GM18517 (cell line): ENCODE results near the gene ASPSCR1.
"Not testable (repeated sequence)": the region's sequence is repeated elsewhere in the genome, so short reads cannot be mapped to it uniquely, and the experiment has no call there.

Experiments used
- ATAC-seq: cut with Tn5 transposase; IDR thresholded peaks from one replicate; pipeline ENCODE4 v1.9.1; 2021; ENCODE audit warnings: mild to moderate bottlenecking, moderate library complexity; ENCODE audit not compliant: unreplicated experiment

ASPSCR1 gene

GRCh38 chr17:82035956-82036633 is 58.7 kb downstream of the ASPSCR1 start:
- ATAC-seq, result no peak

- ATAC-seq, result no peak
Observed at GRCh38 chr17:82036634-82037091, 59.2 kb downstream of the ASPSCR1 start.

- ATAC-seq, result peak; percentile 81
Observed at GRCh38 chr17:82037092-82037888, 59.9 kb downstream of the ASPSCR1 start, which contains the start of gene DCXR. Gene DCXR (minus strand): TSS chr17:82037697. CDS start chr17:82037682, 15 bp downstream.

GRCh38 chr17:82037889-82038195 is 60.4 kb downstream of the ASPSCR1 start:
- no peak for ATAC-seq

GRCh38 chr17:82038796-82039409 is 61.5 kb downstream of the ASPSCR1 start:
- ATAC-seq, result not testable (repeated sequence)

- ATAC-seq, result no peak
Observed at GRCh38 chr17:82039695-82040299, 62.4 kb downstream of the ASPSCR1 start.

- ATAC-seq, result no peak
Observed at GRCh38 chr17:82041144-82041814, 63.9 kb downstream of the ASPSCR1 start.

GRCh38 chr17:82042649-82043048 is 65.2 kb downstream of the ASPSCR1 start:
- no peak for ATAC-seq

GRCh38 chr17:82043507-82043906 is 66.1 kb downstream of the ASPSCR1 start:
- no peak for ATAC-seq

GRCh38 chr17:82045936-82046484 is 68.6 kb downstream of the ASPSCR1 start:
- ATAC-seq, result no peak

GRCh38 chr17:82046903-82047302 is 69.5 kb downstream of the ASPSCR1 start:
- no peak for ATAC-seq

GRCh38 chr17:82047379-82047778 is 70.0 kb downstream of the ASPSCR1 start:
- no peak for ATAC-seq

- no peak for ATAC-seq
Observed at GRCh38 chr17:82047914-82048570, 70.6 kb downstream of the ASPSCR1 start.

GRCh38 chr17:82048571-82048971 is 71.1 kb downstream of the ASPSCR1 start:
- ATAC-seq, result no peak

GRCh38 chr17:82049106-82049505 is 71.7 kb downstream of the ASPSCR1 start:
- no peak for ATAC-seq

GRCh38 chr17:82049521-82049971 is 72.1 kb downstream of the ASPSCR1 start:
- no peak for ATAC-seq

- no peak for ATAC-seq
Observed at GRCh38 chr17:82050152-82050760, 72.8 kb downstream of the ASPSCR1 start.

- ATAC-seq, result no peak
Observed at GRCh38 chr17:82050761-82051641, 73.6 kb downstream of the ASPSCR1 start.
